Suppressor macrophage (primary cell): Measurements from ENCODE around the gene NUTM2D.
A peak's percentile ranks its signal among the peaks of the same experiment; 100 is the strongest.
"Not testable (repeated sequence)": the region's sequence is repeated elsewhere in the genome, so short reads cannot be mapped to it uniquely, and the experiment has no call there.

Experiments used
- DNase-seq, 4 experiments: peaks; one replicate each; pipeline ENCODE4 v3.0.0-alpha.2; 2020 to 2022

Gene NUTM2D

GRCh38 chr10:87383149-87383857 is 25.8 kb downstream of the NUTM2D start:
- not testable (repeated sequence) for DNase-seq

GRCh38 chr10:87384283-87384682 is 26.7 kb downstream of the NUTM2D start:
- DNase-seq = not testable (repeated sequence)

- DNase-seq = not testable (repeated sequence)
Observed at GRCh38 chr10:87385762-87386360, 28.3 kb downstream of the NUTM2D start.

GRCh38 chr10:87391360-87391759 is 33.8 kb downstream of the NUTM2D start:
- DNase-seq = not testable (repeated sequence)

- not testable (repeated sequence) for DNase-seq
Observed at GRCh38 chr10:87396206-87396605, 38.7 kb downstream of the NUTM2D start.

- not testable (repeated sequence) for DNase-seq
Observed at GRCh38 chr10:87398436-87398835, 40.9 kb downstream of the NUTM2D start.

- DNase-seq = peak in 2 of 4 experiments; percentile 3 to 5
Observed at GRCh38 chr10:87407516-87408467, 50.2 kb downstream of the NUTM2D start.

- not testable (repeated sequence) for DNase-seq
Observed at GRCh38 chr10:87413921-87414320, 56.4 kb downstream of the NUTM2D start.
